Keratinocyte (primary cell): ENCODE results near the gene DCHS1. TPM values are rescaled to one million over a fixed set of nuclear protein-coding genes. Genes with fewer than 3 reads are reported as not detected.

Experiments
- DNase-seq: peaks from one replicate; pipeline ENCODE4 v3.0.0-alpha.2; 2011; ENCODE audit warnings: low read depth, missing footprints, low spot score
- FAIRE-seq: peaks from 2 replicates; lab custom pipeline; 2011; peaks lifted over from hg19 to GRCh38; lab: Jason Lieb, UNC
- H2AFZ ChIP-seq: 2 replicates; pipeline ENCODE4 v1.6.0; 2012; ENCODE audit warnings: low read length, control low read depth, inconsistent platforms; ENCODE audit not compliant: control insufficient read depth
- H3K27ac ChIP-seq: 2 replicates; pipeline ENCODE4 v1.5.1; 2011; ENCODE audit warnings: low read length; ENCODE audit not compliant: control insufficient read depth, insufficient read depth
- H3K27me3 ChIP-seq: 3 replicates; pipeline ENCODE4 v1.6.0; 2011; ENCODE audit warnings: low read length; ENCODE audit not compliant: control insufficient read depth, insufficient read depth; ENCODE audit errors: extremely low read depth
- H3K36me3 ChIP-seq, 2 experiments: 2 replicates in 1 of 2; 3 replicates in 1 of 2; pipeline ENCODE4 v1.5.1; 2011; ENCODE audit warnings: low read length in 2 of 2, mild to moderate bottlenecking in 1 of 2; ENCODE audit not compliant: control insufficient read depth in 2 of 2, insufficient read depth in 2 of 2; ENCODE audit errors: extremely low read depth in 1 of 2
- H3K4me1 ChIP-seq: 3 replicates; pipeline ENCODE4 v1.5.1; 2011; ENCODE audit warnings: low read length; ENCODE audit not compliant: control insufficient read depth, insufficient read depth; ENCODE audit errors: extremely low read depth
- H3K4me2 ChIP-seq: 3 replicates; pipeline ENCODE4 v1.6.0; 2011; ENCODE audit warnings: low read depth, low read length; ENCODE audit not compliant: control insufficient read depth, insufficient read depth; ENCODE audit errors: extremely low read depth
- H3K4me3 ChIP-seq, 3 experiments: fragments of 200-600 bp in 1 of 3; sonication (generic) in 1 of 3; 2 replicates in 2 of 3; 3 replicates in 1 of 3; pipeline ENCODE4 v1.5.1; 2011 to 2016; ENCODE audit warnings: low read length in 3 of 3, mild to moderate bottlenecking in 3 of 3, control low read depth in 2 of 3, inconsistent platforms in 1 of 3, low read depth in 1 of 3, mixed read lengths in 1 of 3, mixed run types in 1 of 3, moderate library complexity in 1 of 3; ENCODE audit not compliant: control insufficient read depth in 2 of 3, insufficient read depth in 2 of 3; ENCODE audit errors: extremely low read depth in 1 of 3
- H3K79me2 ChIP-seq: 2 replicates; pipeline ENCODE4 v1.6.0; 2012; ENCODE audit warnings: low read length; ENCODE audit not compliant: control insufficient read depth, insufficient read depth
- H3K9ac ChIP-seq: 3 replicates; pipeline ENCODE4 v1.6.0; 2011; ENCODE audit warnings: low read length; ENCODE audit not compliant: control insufficient read depth, insufficient read depth; ENCODE audit errors: extremely low read depth
- H3K9me1 ChIP-seq: 3 replicates; pipeline ENCODE4 v1.6.0; 2011; ENCODE audit warnings: low read length; ENCODE audit not compliant: control insufficient read depth, insufficient read depth; ENCODE audit errors: extremely low read depth
- H3K9me3 ChIP-seq: 2 replicates; pipeline ENCODE4 v1.5.1; 2012; ENCODE audit warnings: low read depth, low read length; ENCODE audit not compliant: control insufficient read depth
- H4K20me1 ChIP-seq: 3 replicates; pipeline ENCODE4 v1.6.0; 2011; ENCODE audit warnings: low read length; ENCODE audit not compliant: control insufficient read depth, insufficient read depth; ENCODE audit errors: extremely low read depth
- EZH2 ChIP-seq: IDR thresholded peaks from one replicate; pipeline ENCODE4 v1.6.1; 2012; ENCODE audit warnings: inconsistent platforms, mild to moderate bottlenecking, low read length, moderate library complexity
- dilution Hi-C: fragments of 300-500 bp; cut with MboI; formaldehyde crosslinking; loops from one replicate; pipeline ENCODE4 v1.7.0; 2020; ENCODE audit warnings: low sequenced_read_pairs; ENCODE audit not compliant: extremely low pct_ligation_motif_present
- polyA minus RNA-seq, 3 experiments: library from RNA; depleted of rRNA, polyadenylated mRNA; stranded (reverse); fragments of >200 nt; gene quantifications; 1 replicate in 1 of 3; 2 replicates in 1 of 3; 3 replicates in 1 of 3; pipeline ENCODE4 v1.2.3, GENCODE V29; 2011
- polyA plus RNA-seq, 5 experiments: library from polyadenylated mRNA; depleted of rRNA in 3 of 5; stranded (reverse) in 3 of 5; stranded (forward) in 1 of 5; unstranded in 1 of 5; fragments of >200 nt; gene quantifications; 1 replicate in 1 of 5; 2 replicates in 3 of 5; 3 replicates in 1 of 5; pipeline versions ENCODE4 v1.2.1 to v1.2.3, GENCODE V29; 2011 to 2012; ENCODE audit warnings: missing spikeins in 2 of 5, low read depth in 1 of 5, low replicate concordance in 1 of 5
- TF ChIP-seq, protein P1 (sequence below), 3 experiments: IDR thresholded peaks in 1 of 3; conservative IDR thresholded peaks in 1 of 3; optimal IDR thresholded peaks in 1 of 3; 2 replicates in 2 of 3; 3 replicates in 1 of 3; pipeline versions ENCODE3 to v1.5.1; 2011; ENCODE audit warnings: low read length in 3 of 3, mild to moderate bottlenecking in 3 of 3, moderate library complexity in 2 of 3, control low read depth in 1 of 3, inconsistent platforms in 1 of 3; ENCODE audit not compliant: insufficient read depth in 2 of 3; ENCODE audit errors: extremely low read depth in 1 of 3

The DCHS1 gene, protein sequence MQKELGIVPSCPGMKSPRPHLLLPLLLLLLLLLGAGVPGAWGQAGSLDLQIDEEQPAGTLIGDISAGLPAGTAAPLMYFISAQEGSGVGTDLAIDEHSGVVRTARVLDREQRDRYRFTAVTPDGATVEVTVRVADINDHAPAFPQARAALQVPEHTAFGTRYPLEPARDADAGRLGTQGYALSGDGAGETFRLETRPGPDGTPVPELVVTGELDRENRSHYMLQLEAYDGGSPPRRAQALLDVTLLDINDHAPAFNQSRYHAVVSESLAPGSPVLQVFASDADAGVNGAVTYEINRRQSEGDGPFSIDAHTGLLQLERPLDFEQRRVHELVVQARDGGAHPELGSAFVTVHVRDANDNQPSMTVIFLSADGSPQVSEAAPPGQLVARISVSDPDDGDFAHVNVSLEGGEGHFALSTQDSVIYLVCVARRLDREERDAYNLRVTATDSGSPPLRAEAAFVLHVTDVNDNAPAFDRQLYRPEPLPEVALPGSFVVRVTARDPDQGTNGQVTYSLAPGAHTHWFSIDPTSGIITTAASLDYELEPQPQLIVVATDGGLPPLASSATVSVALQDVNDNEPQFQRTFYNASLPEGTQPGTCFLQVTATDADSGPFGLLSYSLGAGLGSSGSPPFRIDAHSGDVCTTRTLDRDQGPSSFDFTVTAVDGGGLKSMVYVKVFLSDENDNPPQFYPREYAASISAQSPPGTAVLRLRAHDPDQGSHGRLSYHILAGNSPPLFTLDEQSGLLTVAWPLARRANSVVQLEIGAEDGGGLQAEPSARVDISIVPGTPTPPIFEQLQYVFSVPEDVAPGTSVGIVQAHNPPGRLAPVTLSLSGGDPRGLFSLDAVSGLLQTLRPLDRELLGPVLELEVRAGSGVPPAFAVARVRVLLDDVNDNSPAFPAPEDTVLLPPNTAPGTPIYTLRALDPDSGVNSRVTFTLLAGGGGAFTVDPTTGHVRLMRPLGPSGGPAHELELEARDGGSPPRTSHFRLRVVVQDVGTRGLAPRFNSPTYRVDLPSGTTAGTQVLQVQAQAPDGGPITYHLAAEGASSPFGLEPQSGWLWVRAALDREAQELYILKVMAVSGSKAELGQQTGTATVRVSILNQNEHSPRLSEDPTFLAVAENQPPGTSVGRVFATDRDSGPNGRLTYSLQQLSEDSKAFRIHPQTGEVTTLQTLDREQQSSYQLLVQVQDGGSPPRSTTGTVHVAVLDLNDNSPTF (N-terminal part only)
- polyA plus RNA-seq (0.03 to 0.05 TPM (median 0.03 TPM) in 3 replicates), polyA minus RNA-seq (0.13 to 0.26 TPM (median 0.16 TPM) in 3 replicates)
- polyA plus RNA-seq (2011; ENCODE audit: low read depth) = 0.05 TPM
- polyA plus RNA-seq (2011; cell fraction: cytosol; rRNA removed) = 0.01 TPM in 2 replicates
- polyA plus RNA-seq (2011; cell fraction: nucleus; rRNA removed) = 0.19 and 0.20 TPM in 2 replicates
- polyA plus RNA-seq (2012; ENCODE audit: low replicate concordance) = 0.06 and 0.10 TPM in 2 replicates
- not detected for polyA minus RNA-seq (2011; cell fraction: cytosol; rRNA and poly(A)+ RNA removed)
- 0.21 and 0.47 TPM in 2 replicates for polyA minus RNA-seq (2011; cell fraction: nucleus; rRNA and poly(A)+ RNA removed)

DNA sequence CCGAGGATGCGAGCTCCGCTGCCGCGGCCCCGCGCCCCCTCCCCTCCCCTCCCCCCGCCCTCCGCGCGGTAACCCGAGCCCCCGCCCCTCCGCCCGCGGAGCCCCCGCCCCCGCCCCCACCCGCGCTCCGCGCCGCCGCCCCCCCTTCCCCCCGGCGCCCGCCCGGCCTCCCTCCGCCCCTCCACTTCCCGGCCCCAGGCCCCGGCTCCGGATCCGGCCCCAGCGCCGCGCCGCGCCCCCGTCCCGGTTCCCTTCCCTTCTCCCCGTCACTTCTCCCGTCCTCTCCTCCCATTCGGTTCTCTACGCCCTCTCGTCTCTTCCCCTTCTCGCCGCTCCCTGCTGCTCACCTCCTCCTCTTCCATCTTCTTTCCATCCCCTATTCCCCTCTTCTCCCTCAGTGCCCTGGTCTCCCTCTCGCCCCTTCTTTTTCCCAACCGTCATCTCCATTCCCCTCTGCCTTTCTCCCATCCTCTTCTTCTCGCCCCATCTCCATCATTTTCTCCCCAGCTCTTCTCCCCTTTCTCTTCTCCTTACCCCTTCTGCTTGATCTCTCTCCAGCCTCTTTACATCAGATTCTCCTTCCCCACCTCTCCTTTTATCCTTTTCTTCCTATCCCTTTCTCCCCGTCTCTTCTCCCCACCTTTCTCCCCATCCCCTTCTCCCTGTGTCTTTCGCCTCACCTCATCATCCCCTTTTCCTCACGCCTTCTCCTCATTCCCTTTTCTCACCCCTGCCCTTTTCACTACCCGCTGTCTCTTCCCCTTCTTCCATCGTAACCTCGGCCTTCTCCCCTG lies at the start of gene DCHS1:
TSS of gene DCHS1 (minus strand) at position 20 of the 794 bp plus-strand sequence. CDS start 14,196 bp downstream, outside the sequence.
- Histone ChIP-seq H3K4me1 (no peaks in the 10 kb centered on the region), H3K79me2 (no peaks in the 10 kb centered on the region), H3K9ac (no peak within 1 kb of the TSS), H3K36me3 (no peaks in the 10 kb centered on the region), H3K4me3 (no peak within 1 kb of the TSS), H3K4me2 (no peak within 1 kb of the TSS), H3K27ac (no peak within 1 kb of the TSS), H4K20me1 (no peaks in the 10 kb centered on the region), H3K9me1 (no peaks in the 10 kb centered on the region), H2AFZ (no peak within 1 kb of the TSS), H3K27me3 (peaks cover 55% of the 10 kb centered on the region), H3K9me3 (no peaks in the 10 kb centered on the region)
- FAIRE-seq = no peak
- TF ChIP-seq EZH2 = peak; percentile 98
- TF ChIP-seq, protein P1, sequence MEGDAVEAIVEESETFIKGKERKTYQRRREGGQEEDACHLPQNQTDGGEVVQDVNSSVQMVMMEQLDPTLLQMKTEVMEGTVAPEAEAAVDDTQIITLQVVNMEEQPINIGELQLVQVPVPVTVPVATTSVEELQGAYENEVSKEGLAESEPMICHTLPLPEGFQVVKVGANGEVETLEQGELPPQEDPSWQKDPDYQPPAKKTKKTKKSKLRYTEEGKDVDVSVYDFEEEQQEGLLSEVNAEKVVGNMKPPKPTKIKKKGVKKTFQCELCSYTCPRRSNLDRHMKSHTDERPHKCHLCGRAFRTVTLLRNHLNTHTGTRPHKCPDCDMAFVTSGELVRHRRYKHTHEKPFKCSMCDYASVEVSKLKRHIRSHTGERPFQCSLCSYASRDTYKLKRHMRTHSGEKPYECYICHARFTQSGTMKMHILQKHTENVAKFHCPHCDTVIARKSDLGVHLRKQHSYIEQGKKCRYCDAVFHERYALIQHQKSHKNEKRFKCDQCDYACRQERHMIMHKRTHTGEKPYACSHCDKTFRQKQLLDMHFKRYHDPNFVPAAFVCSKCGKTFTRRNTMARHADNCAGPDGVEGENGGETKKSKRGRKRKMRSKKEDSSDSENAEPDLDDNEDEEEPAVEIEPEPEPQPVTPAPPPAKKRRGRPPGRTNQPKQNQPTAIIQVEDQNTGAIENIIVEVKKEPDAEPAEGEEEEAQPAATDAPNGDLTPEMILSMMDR (optimal IDR thresholded peaks at IDR 0.05 in 1 of 3, IDR thresholded peaks at IDR 0.05 in 1 of 3, conservative IDR thresholded peaks at IDR 0.05 in 1 of 3; ENCODE audit: extremely low read depth in 1 of 3, insufficient read depth in 2 of 3, low read length in 3 of 3) = no peak
- dilution Hi-C loops = no loop called here
- no peak for DNase-seq
